Liver (tissue), 3 donors: ENCODE measurements around the gene CDK8.

Experiments used
- EGR1 ChIP-seq, 2 donors: IDR thresholded peaks; 2 replicates each; pipeline ENCODE4 v1.6.1; 2016 to 2018; ENCODE audit warnings: antibody characterized with exemption in 2 of 2, low read depth in 2 of 2
- TF ChIP-seq, protein P1 (sequence below): fragments of 150-350 bp; IDR thresholded peaks from 2 replicates; pipeline ENCODE4 v1.5.1; 2017; ENCODE audit warnings: improper control_type of control experiment, low read depth, low read length; ENCODE audit not compliant: missing input control
- donor health status: healthy.
- donor health status: healthy.

DNA sequence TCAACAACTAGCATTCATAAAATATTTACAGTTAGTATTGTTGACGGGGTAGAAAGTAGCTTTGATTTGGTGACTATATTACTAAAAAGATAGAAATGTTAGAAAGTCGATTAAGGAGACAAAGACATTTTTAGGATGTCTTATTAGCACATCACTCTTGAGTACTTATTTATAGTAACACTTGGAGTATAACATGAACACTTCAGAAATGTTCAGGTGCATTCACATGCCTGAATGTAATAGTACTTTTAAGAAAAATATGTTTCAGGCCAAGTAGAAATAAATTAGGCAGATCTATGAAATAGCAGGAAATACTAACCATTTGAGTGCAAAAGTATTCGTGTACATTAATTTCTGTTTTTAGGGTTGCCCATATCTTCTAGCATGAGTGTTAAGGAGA lies 70.4 kb downstream of the CDK8 start:
- TF ChIP-seq, protein P1, sequence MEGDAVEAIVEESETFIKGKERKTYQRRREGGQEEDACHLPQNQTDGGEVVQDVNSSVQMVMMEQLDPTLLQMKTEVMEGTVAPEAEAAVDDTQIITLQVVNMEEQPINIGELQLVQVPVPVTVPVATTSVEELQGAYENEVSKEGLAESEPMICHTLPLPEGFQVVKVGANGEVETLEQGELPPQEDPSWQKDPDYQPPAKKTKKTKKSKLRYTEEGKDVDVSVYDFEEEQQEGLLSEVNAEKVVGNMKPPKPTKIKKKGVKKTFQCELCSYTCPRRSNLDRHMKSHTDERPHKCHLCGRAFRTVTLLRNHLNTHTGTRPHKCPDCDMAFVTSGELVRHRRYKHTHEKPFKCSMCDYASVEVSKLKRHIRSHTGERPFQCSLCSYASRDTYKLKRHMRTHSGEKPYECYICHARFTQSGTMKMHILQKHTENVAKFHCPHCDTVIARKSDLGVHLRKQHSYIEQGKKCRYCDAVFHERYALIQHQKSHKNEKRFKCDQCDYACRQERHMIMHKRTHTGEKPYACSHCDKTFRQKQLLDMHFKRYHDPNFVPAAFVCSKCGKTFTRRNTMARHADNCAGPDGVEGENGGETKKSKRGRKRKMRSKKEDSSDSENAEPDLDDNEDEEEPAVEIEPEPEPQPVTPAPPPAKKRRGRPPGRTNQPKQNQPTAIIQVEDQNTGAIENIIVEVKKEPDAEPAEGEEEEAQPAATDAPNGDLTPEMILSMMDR = no peak
- no peak for TF ChIP-seq EGR1 (IDR thresholded peaks at IDR 0.05; ENCODE audit: low read depth in 2 of 2)
